ENCODE measurements around the gene PIP5KL1. TPM values are rescaled to one million over a fixed set of nuclear protein-coding genes. Genes with fewer than 3 reads are reported as not detected.

The PIP5KL1 gene
- total RNA-seq, 2 experiments from 2014 or later: 1.8 to 2.6 TPM

DNA sequence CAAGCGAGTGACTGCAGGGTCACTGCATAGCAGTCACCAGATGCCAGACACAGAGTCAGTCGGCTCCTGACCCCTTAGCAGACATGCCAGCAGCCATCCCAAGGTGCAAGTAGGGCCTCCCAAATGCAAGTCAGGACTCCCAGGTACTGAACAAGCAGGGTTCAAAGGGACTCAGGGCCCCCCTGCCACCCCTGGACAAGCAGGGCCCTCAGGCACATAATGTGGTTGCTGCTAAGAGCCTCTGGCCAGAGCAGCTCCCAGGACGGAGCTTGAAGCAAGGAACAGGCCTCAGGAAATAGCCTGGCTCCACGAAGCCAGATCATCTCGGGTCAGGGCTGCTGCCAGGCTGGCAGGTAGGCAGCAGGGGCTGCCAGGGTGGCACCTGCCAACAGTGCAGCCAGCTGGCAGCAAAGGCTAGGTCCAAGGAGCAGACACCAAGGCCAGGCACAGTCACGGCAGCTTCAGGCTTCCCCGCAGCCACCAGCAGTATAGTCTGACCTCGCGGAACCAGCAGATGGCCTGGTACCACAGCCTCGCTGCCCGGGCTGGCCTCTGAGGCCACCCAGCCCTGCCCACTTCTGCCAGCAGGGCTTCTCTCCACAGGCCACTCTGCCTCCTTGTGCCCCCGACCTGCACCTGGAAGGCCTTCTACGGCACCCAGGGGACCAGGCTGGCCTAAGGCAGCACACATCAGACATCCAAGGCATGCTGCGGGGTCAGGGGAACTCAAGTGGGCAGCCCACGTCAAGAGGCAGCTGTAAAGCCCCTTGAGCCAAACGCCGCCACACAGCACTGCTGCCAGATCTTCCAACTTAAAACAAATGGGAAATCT lies 42.8 kb upstream of the PIP5KL1 start:
- CTCF ChIA-PET: interaction anchor here (1.1 to 7.6 kb wide), 6 partner anchors 17 to 71 kb away, joined by 3 to 47 read pairs (median 6); no protein-coding TSS in a partner anchor
- no peak for DNase-seq
- peaks cover 12% of the 10 kb centered on the region for H3K36me3 Mint-ChIP-seq
- no peaks in the 10 kb centered on the region for H3K27me3 Mint-ChIP-seq
- no peaks in the 10 kb centered on the region for H3K9me3 Mint-ChIP-seq (ENCODE audit: low read depth)
- no peak for ATAC-seq
- H3K4me3 Mint-ChIP-seq: no peak overlapping the region
- H3K4me1 Mint-ChIP-seq: peaks cover 94% of the 10 kb centered on the region
- H3K27ac Mint-ChIP-seq: peak overlapping the region; percentile 90

- Mint-ChIP-seq H3K27me3 (no peaks in the 10 kb centered on the region), H3K4me1 (peaks cover 95% of the 10 kb centered on the region), H3K27ac (peak overlapping the region; percentile 90), H3K4me3 (peak overlapping the region; percentile 68), H3K9me3 (ENCODE audit: low read depth) (no peaks in the 10 kb centered on the region), H3K36me3 (peaks cover 8% of the 10 kb centered on the region)
- no peak for ATAC-seq
- no peak for DNase-seq
- CTCF ChIA-PET: interaction anchor here (0.6 to 7.6 kb wide), 7 partner anchors 8 to 74 kb away, joined by 3 to 47 read pairs (median 6); partner anchors contain the start of gene EEIG1
These were observed 41.8 kb upstream of the PIP5KL1 start for GRCh38 chr9:127972236-127972871.

GRCh38 chr9:127971357-127972235 lies 41.0 kb upstream of the PIP5KL1 start:
- Mint-ChIP-seq H3K27ac (peak overlapping the region; percentile 90), H3K9me3 (ENCODE audit: low read depth) (no peaks in the 10 kb centered on the region), H3K4me3 (peak overlapping the region; percentile 68), H3K36me3 (peaks cover 8% of the 10 kb centered on the region), H3K27me3 (no peaks in the 10 kb centered on the region), H3K4me1 (peaks cover 93% of the 10 kb centered on the region)
- ATAC-seq: peak; percentile 18
- DNase-seq: peak; percentile 75
- CTCF ChIA-PET: interaction anchor here (0.6 to 7.6 kb wide), 10 partner anchors 9 to 74 kb away, joined by 3 to 47 read pairs (median 9); partner anchors contain the start of gene EEIG1

GRCh38 chr9:127970401-127971313 lies 40.1 kb upstream of the PIP5KL1 start:
- H3K9me3 Mint-ChIP-seq (ENCODE audit: low read depth): no peaks in the 10 kb centered on the region
- peak; percentile 85 for ATAC-seq
- H3K27ac Mint-ChIP-seq: peak overlapping the region; percentile 90
- DNase-seq: peak; percentile 92
- H3K4me3 Mint-ChIP-seq: peak overlapping the region; percentile 68
- H3K27me3 Mint-ChIP-seq: no peaks in the 10 kb centered on the region
- CTCF ChIA-PET: interaction anchor here (0.6 to 7.6 kb wide), 13 partner anchors 9 to 146 kb away, joined by 3 to 47 read pairs (median 6); partner anchors contain the start of genes EEIG1 and SLC25A25
- H3K36me3 Mint-ChIP-seq: peaks cover 6% of the 10 kb centered on the region
- peaks cover 89% of the 10 kb centered on the region for H3K4me1 Mint-ChIP-seq

DNA sequence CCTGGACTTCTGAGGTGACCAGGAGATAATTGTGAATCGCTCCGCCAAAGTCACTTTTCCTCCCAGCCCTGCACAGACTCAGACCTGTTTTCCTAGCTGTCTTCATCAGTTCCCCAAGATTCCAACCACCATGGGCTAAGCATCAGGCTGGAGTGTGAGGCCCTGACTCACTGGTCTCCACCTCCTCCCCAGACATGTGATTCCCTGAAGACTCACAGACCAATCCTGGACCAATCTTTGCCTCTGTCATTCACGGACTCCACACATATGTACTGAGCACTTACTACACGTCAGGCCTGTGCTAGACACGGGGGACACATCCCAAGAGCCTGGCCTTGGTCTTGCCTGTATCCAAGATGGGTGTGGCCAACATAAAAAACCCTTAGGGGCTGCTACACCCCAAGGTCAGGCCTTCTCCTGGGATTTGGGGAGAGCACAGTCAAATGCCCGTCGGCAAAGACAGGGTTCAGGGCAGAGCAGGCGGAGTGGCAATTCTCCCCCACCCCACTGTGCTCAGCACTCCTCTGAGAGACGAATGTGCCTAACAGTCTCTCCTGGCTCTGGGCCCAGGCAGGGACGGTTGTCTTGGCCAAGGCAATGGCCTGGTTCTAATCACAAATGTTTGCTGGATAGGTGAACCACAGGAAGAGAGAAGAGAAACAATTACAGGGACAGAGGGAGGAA lies 38.3 kb upstream of the PIP5KL1 start:
- DNase-seq (no peak), ATAC-seq (no peak)
- Mint-ChIP-seq H3K36me3 (peaks cover 3% of the 10 kb centered on the region), H3K27ac (peak overlapping the region; percentile 90), H3K27me3 (no peaks in the 10 kb centered on the region), H3K4me3 (no peak overlapping the region), H3K4me1 (peaks cover 89% of the 10 kb centered on the region), H3K9me3 (ENCODE audit: low read depth) (no peaks in the 10 kb centered on the region)
- CTCF ChIA-PET: interaction anchor here (1.2 to 7.6 kb wide), 3 partner anchors 15 to 148 kb away, joined by 3 to 47 read pairs (median 5); no protein-coding TSS in a partner anchor

GRCh38 chr9:127968042-127968441 lies 37.5 kb upstream of the PIP5KL1 start:
- H3K4me3 Mint-ChIP-seq: no peak overlapping the region
- H3K36me3 Mint-ChIP-seq: peaks cover 3% of the 10 kb centered on the region
- H3K9me3 Mint-ChIP-seq (ENCODE audit: low read depth): no peaks in the 10 kb centered on the region
- no peaks in the 10 kb centered on the region for H3K27me3 Mint-ChIP-seq
- no peak for ATAC-seq
- DNase-seq: no peak
- H3K4me1 Mint-ChIP-seq: peaks cover 88% of the 10 kb centered on the region
- no peak overlapping the region for H3K27ac Mint-ChIP-seq
- CTCF ChIA-PET: interaction anchor here (1.7 to 7.6 kb wide), 3 partner anchors 14 to 66 kb away, joined by 5 to 47 read pairs (median 8); no protein-coding TSS in a partner anchor

GRCh38 chr9:127967151-127967809 lies 36.7 kb upstream of the PIP5KL1 start:
- Mint-ChIP-seq H3K4me3 (no peak overlapping the region), H3K36me3 (peaks cover 3% of the 10 kb centered on the region)
- no peak for DNase-seq

DNA sequence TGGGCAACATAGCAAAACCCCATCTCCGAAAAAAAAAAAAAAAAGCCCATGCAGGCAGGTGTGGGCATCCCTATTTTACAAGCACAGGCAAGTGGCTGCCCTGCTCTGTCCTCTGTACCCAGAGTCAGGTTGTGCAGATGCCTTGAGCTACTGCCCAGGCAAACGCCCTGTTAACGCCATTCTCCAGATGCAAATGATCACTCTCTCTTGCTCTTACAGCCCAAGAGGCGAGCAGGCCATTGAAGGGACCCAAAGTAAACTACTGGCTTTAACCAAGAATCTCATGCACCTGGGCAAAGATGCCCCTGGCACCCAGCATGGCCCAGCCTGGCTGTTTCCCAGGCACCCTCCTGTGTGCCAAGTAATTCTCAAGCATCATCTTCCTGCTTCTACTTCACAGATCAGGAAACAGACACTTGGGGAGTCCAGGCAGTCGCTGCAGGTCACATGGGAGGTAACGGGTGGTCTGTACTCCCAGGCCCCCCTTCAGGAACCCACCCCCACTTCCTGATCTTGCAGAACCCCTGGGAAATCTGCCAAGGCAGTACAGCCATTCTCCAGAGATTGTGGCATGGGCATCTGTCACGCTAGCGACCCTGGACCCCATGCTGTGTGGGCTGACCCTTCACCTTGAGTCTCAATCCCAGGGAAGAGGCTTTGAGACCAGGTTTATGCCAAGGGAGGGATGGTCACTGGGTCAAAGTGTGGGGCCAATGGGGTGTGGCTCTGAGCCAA lies 36.0 kb upstream of the PIP5KL1 start:
- Mint-ChIP-seq H3K4me3 (no peak overlapping the region), H3K27me3 (no peaks in the 10 kb centered on the region), H3K4me1 (peaks cover 81% of the 10 kb centered on the region), H3K36me3 (peaks cover 2% of the 10 kb centered on the region), H3K9me3 (ENCODE audit: low read depth) (no peaks in the 10 kb centered on the region), H3K27ac (peak overlapping the region; percentile 10)
- CTCF ChIA-PET: interaction anchor here (0.8 to 3.0 kb wide), 4 partner anchors 11 to 68 kb away, joined by 3 to 8 read pairs (median 4); no protein-coding TSS in a partner anchor
- ATAC-seq: no peak
- DNase-seq: no peak

More at GRCh38 chr9:127967151-127967809, 36.7 kb upstream of the PIP5KL1 start:
- Mint-ChIP-seq H3K27ac (no peak overlapping the region), H3K27me3 (no peaks in the 10 kb centered on the region), H3K4me1 (peaks cover 82% of the 10 kb centered on the region), H3K9me3 (ENCODE audit: low read depth) (no peaks in the 10 kb centered on the region)
- CTCF ChIA-PET: interaction anchor here (1.0 to 3.0 kb wide), 3 partner anchors 13 to 67 kb away, joined by 4 to 8 read pairs (median 5); no protein-coding TSS in a partner anchor
- ATAC-seq: no peak

DNA sequence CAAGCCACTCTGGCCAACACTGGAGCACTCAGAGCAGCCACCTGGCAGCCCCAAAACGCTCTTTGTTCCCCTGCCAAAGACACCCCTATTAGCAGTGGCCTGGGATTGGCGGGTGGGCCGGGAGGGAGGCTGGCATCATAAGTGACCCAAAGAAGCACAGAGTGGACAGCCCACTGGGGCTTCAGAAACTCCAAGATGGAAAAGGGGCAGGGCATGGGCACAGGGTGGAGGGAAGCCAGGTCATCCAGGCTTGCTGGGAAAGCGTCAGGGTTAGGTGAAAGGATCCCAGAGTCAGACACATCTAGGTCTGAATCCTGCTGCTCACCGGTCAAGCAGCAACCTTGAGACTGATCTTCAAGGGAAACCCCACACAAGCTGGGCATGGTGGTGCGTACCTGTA lies 35.4 kb upstream of the PIP5KL1 start:
- no peak overlapping the region for H3K4me3 Mint-ChIP-seq
- DNase-seq (no peak), ATAC-seq (no peak)
- peaks cover 81% of the 10 kb centered on the region for H3K4me1 Mint-ChIP-seq
- H3K36me3 Mint-ChIP-seq: peaks cover 2% of the 10 kb centered on the region
- H3K27me3 Mint-ChIP-seq: no peaks in the 10 kb centered on the region
- CTCF ChIA-PET: interaction anchor here (0.8 to 3.0 kb wide), 4 partner anchors 10 to 23 kb away, joined by 3 to 8 read pairs (median 4); no protein-coding TSS in a partner anchor
- H3K27ac Mint-ChIP-seq: no peak overlapping the region
- H3K9me3 Mint-ChIP-seq (ENCODE audit: low read depth): no peaks in the 10 kb centered on the region

- no peak for DNase-seq
- Mint-ChIP-seq H3K36me3 (peaks cover 14% of the 10 kb centered on the region), H3K9me3 (ENCODE audit: low read depth) (no peaks in the 10 kb centered on the region), H3K4me3 (no peak overlapping the region), H3K27me3 (no peaks in the 10 kb centered on the region), H3K27ac (no peak overlapping the region), H3K4me1 (peaks cover 76% of the 10 kb centered on the region)
- ATAC-seq: no peak
- CTCF ChIA-PET: interaction anchor here (0.9 to 3.8 kb wide), 3 partner anchors 9 to 72 kb away, joined by 4 to 22 read pairs (median 4); no protein-coding TSS in a partner anchor
These were observed 32.9 kb upstream of the PIP5KL1 start for GRCh38 chr9:127963359-127964064.

Measured in activated CD8-positive, alpha-beta memory T cell treated with anti-CD3 and anti-CD28 coated beads, Interleukin-2, amount 10 ng/mL, durations not matched to agents 7 days and 5 days (primary cell).